Muscle layer of colon (tissue), 2 donors: Measurements from ENCODE around the gene SENP8.
"Not testable (repeated sequence)": the region's sequence is repeated elsewhere in the genome, so short reads cannot be mapped to it uniquely, and the experiment has no call there.

ENCODE experiments used
- H3K27ac ChIP-seq: one replicate; pipeline ENCODE4 v1.7.0; 2013; ENCODE audit warnings: low read depth, mild to moderate bottlenecking, low read length, moderate library complexity
- H3K27me3 ChIP-seq, 2 donors: one replicate each; pipeline ENCODE4 v1.7.0; 2013; ENCODE audit warnings: low read length in 2 of 2, mild to moderate bottlenecking in 2 of 2; ENCODE audit not compliant: insufficient read depth in 2 of 2, control insufficient read depth in 1 of 2
- H3K36me3 ChIP-seq: one replicate; pipeline ENCODE4 v1.7.0; 2013; ENCODE audit warnings: mild to moderate bottlenecking, low read length; ENCODE audit not compliant: insufficient read depth
- H3K4me1 ChIP-seq: one replicate; pipeline ENCODE4 v1.7.0; 2013; ENCODE audit warnings: mild to moderate bottlenecking, low read length; ENCODE audit not compliant: insufficient read depth
- H3K4me3 ChIP-seq, 2 donors: one replicate each; pipeline ENCODE4 v1.7.0; 2013; ENCODE audit warnings: low read length in 2 of 2, low read depth in 1 of 2, mild to moderate bottlenecking in 1 of 2, moderate library complexity in 1 of 2
- H3K9ac ChIP-seq: one replicate; pipeline ENCODE4 v1.7.0; 2013; ENCODE audit warnings: low read length
- H3K9me3 ChIP-seq: one replicate; pipeline ENCODE4 v1.7.0; 2013; ENCODE audit warnings: mild to moderate bottlenecking, low read length
- donor health status: abdominal sarcoma.
- donor health status: Adenocarcinoma of cecum.

The SENP8 gene

GRCh38 chr15:72170691-72171090 is 52.5 kb downstream of the SENP8 start:
- Histone ChIP-seq H3K27ac (no peak overlapping the region), H3K9ac (no peak overlapping the region), H3K27me3 (no peaks in the 10 kb centered on the region), H3K4me3 (no peak overlapping the region), H3K9me3 (no peaks in the 10 kb centered on the region), H3K4me1 (no peaks in the 10 kb centered on the region), H3K36me3 (no peaks in the 10 kb centered on the region)

GRCh38 chr15:72171978-72172377 is 53.8 kb downstream of the SENP8 start:
- H3K36me3 ChIP-seq, H3K9me3 ChIP-seq, H3K9ac ChIP-seq, H3K27ac ChIP-seq, H3K27me3 ChIP-seq, H3K4me1 ChIP-seq, H3K4me3 ChIP-seq: not testable (repeated sequence)

- H3K27me3 ChIP-seq = no peaks in the 10 kb centered on the region
- H3K27ac ChIP-seq = no peak overlapping the region
- no peak overlapping the region for H3K4me3 ChIP-seq
- H3K4me1 ChIP-seq = no peaks in the 10 kb centered on the region
- no peaks in the 10 kb centered on the region for H3K36me3 ChIP-seq
- H3K9ac ChIP-seq = no peak overlapping the region
- no peaks in the 10 kb centered on the region for H3K9me3 ChIP-seq
Observed at GRCh38 chr15:72172796-72173195, 54.6 kb downstream of the SENP8 start.

GRCh38 chr15:72173401-72173800 is 55.2 kb downstream of the SENP8 start:
- Histone ChIP-seq H3K27me3 (no peaks in the 10 kb centered on the region), H3K9ac (no peak overlapping the region), H3K4me1 (no peaks in the 10 kb centered on the region), H3K36me3 (no peaks in the 10 kb centered on the region), H3K4me3 (no peak overlapping the region), H3K9me3 (no peaks in the 10 kb centered on the region), H3K27ac (no peak overlapping the region)

GRCh38 chr15:72173864-72174550 is 55.8 kb downstream of the SENP8 start:
- peaks cover 0 to under 1% of the 10 kb centered on the region in 2 donors for H3K27me3 ChIP-seq
- no peaks in the 10 kb centered on the region for H3K36me3 ChIP-seq
- H3K9me3 ChIP-seq = no peaks in the 10 kb centered on the region
- no peaks in the 10 kb centered on the region for H3K4me1 ChIP-seq
- no peak overlapping the region for H3K27ac ChIP-seq
- H3K4me3 ChIP-seq = no peak overlapping the region
- no peak overlapping the region for H3K9ac ChIP-seq

- Histone ChIP-seq H3K4me1 (no peaks in the 10 kb centered on the region), H3K27ac (no peak overlapping the region), H3K9ac (no peak overlapping the region), H3K27me3 (peaks cover 0 to 5% of the 10 kb centered on the region in 2 donors), H3K9me3 (no peaks in the 10 kb centered on the region), H3K4me3 (no peak overlapping the region), H3K36me3 (no peaks in the 10 kb centered on the region)
Observed at GRCh38 chr15:72174551-72175165, 56.5 kb downstream of the SENP8 start.

- Histone ChIP-seq H3K9ac (no peak overlapping the region), H3K9me3 (no peaks in the 10 kb centered on the region), H3K36me3 (no peaks in the 10 kb centered on the region), H3K4me3 (no peak overlapping the region), H3K27me3 (peaks cover 0 to 7% of the 10 kb centered on the region in 2 donors), H3K27ac (no peak overlapping the region), H3K4me1 (no peaks in the 10 kb centered on the region)
Observed at GRCh38 chr15:72175186-72176044, 57.2 kb downstream of the SENP8 start.

- Histone ChIP-seq H3K27me3 (peaks cover 0 to 14% of the 10 kb centered on the region in 2 donors), H3K9me3 (no peaks in the 10 kb centered on the region), H3K4me1 (no peaks in the 10 kb centered on the region), H3K36me3 (no peaks in the 10 kb centered on the region), H3K9ac (no peak overlapping the region), H3K27ac (no peak overlapping the region), H3K4me3 (no peak overlapping the region)
Observed at GRCh38 chr15:72176159-72176558, 58.0 kb downstream of the SENP8 start.

GRCh38 chr15:72176743-72177142 is 58.5 kb downstream of the SENP8 start:
- H3K4me1 ChIP-seq = no peaks in the 10 kb centered on the region
- H3K9ac ChIP-seq = no peak overlapping the region
- H3K36me3 ChIP-seq = no peaks in the 10 kb centered on the region
- H3K27me3 ChIP-seq = peaks cover 0 to 14% of the 10 kb centered on the region in 2 donors
- H3K4me3 ChIP-seq = no peak overlapping the region
- H3K9me3 ChIP-seq = no peaks in the 10 kb centered on the region
- H3K27ac ChIP-seq = no peak overlapping the region

GRCh38 chr15:72178976-72179585 is 60.9 kb downstream of the SENP8 start:
- no peak overlapping the region for H3K4me3 ChIP-seq
- no peaks in the 10 kb centered on the region for H3K36me3 ChIP-seq
- no peak overlapping the region for H3K27ac ChIP-seq
- H3K9ac ChIP-seq = no peak overlapping the region
- H3K27me3 ChIP-seq = peaks cover 0 to 29% of the 10 kb centered on the region in 2 donors
- peaks cover 4% of the 10 kb centered on the region for H3K4me1 ChIP-seq
- no peaks in the 10 kb centered on the region for H3K9me3 ChIP-seq

- no peaks in the 10 kb centered on the region for H3K36me3 ChIP-seq
- H3K27ac ChIP-seq = no peak overlapping the region
- H3K9me3 ChIP-seq = no peaks in the 10 kb centered on the region
- H3K9ac ChIP-seq = no peak overlapping the region
- peaks cover 0 to 35% of the 10 kb centered on the region in 2 donors for H3K27me3 ChIP-seq
- H3K4me3 ChIP-seq = no peak overlapping the region
- peaks cover 5% of the 10 kb centered on the region for H3K4me1 ChIP-seq
Observed at GRCh38 chr15:72179950-72180581, 61.9 kb downstream of the SENP8 start.
